GM20431 (cell line): Measurements from ENCODE around the gene FOXP1.

Experiments used
- in situ Hi-C: fragments of 300-500 bp; cut with MseI, MboI; formaldehyde crosslinking; loops from one replicate; pipeline ENCODE4 v1.15.0; 2020; ENCODE audit warnings: low sequenced_read_pairs; ENCODE audit not compliant: unreplicated experiment

Gene FOXP1

DNA sequence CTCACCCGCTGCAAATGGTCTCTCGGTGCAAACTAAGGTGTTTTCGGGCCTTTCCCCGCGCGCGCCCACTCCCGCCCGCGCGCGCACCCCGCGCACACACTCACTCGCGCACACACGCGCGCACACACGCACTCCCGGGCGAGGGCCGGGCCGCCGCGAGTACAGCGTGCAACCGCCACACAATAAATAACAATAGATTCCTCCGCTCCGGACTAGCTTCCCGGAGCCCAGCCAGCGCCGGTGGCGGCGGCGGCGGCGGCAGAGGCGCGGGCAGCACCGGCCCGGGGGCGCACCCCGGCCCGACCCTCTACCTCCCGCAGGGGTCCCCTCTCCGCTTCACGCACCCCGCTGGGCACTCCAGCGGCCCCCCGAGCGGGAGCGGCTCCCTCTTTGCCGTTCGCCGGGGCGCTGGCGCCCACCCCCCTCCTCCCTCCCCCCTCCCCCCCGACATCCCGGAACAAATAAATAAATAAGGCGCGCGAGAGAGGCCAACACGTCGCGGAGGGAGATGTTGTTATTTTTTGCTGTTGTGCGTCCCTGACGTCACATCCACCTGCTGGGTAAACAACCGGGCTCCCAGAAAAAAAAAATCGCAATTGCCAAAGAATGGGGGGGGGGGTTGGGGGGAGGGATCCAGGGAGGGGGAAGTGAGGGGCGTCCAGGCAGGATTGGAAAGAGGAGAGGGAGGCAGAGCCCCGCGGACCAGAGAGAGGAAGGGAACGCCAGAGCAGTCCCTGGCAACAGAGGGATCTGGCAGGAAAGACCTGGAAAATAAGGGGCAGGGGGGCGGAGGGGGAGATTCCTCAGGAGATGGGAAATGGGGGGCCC is at the start of gene FOXP1:
Gene FOXP1, minus strand, starts transcription at position 163 of the 828 bp plus-strand sequence. CDS start 385,347 bp downstream, outside the sequence.
- in situ Hi-C loops, result no loop called here

- in situ Hi-C loops, result loop anchor here (25.0 kb wide), 1 partner anchor 1092 kb away; no protein-coding TSS in a partner anchor
Observed at GRCh38 chr3:71629711-71630110, 46.2 kb upstream of the FOXP1 start.

DNA sequence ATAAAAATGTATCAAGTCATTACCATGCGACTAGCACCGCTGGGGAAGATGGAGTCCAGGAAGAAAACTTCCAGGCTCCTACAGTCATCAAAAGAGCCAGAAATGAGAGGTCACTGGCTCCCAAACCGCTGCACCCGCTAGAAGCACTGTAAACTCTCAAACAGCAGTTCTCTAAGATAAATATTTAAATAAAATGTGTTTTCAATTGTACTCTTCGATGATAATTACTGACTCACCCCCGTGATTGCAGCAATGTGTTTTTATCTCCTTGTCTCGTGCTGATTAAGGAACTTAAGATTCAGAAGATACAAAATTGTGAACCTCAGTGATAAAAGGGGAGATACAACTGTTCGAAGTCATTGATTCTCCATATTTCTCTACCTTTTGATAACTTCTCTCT is 45.8 kb upstream of the FOXP1 start:
- in situ Hi-C loops, result loop anchor here (25.0 kb wide), 1 partner anchor 1092 kb away; no protein-coding TSS in a partner anchor

- in situ Hi-C loops, result loop anchor here (25.0 kb wide), 1 partner anchor 1091 kb away; no protein-coding TSS in a partner anchor
Observed at GRCh38 chr3:71628522-71628921, 45.0 kb upstream of the FOXP1 start.

GRCh38 chr3:71625676-71626075 is 42.1 kb upstream of the FOXP1 start:
- in situ Hi-C loops, result loop anchor here (25.0 kb wide), 1 partner anchor 1088 kb away; no protein-coding TSS in a partner anchor

GRCh38 chr3:71621825-71622537 is 38.5 kb upstream of the FOXP1 start:
- in situ Hi-C loops, result no loop called here

GRCh38 chr3:71618538-71618937 is 35.0 kb upstream of the FOXP1 start:
- in situ Hi-C loops, result no loop called here

DNA sequence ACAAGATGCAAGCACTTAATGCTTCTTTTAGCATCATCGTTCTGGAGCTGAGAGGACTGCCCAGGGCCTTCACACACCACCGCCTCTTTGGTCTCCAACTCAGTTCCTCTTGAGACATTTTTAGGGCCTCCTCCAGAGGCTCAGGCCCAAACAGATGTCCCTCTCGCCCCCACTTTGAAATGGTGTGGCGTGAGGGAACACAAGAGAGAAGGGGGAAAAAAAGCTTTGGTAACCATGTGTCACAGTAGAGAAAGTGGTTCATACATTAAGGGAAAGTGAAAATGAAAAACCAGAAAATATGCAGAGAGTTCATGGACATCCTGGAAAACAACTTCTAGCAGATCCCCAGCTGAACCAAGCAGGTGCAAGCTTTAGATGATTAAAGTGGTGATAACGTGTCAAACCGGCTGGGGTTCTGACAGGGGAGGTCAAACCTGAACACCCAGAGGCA is 33.1 kb upstream of the FOXP1 start:
- in situ Hi-C loops, result no loop called here

DNA sequence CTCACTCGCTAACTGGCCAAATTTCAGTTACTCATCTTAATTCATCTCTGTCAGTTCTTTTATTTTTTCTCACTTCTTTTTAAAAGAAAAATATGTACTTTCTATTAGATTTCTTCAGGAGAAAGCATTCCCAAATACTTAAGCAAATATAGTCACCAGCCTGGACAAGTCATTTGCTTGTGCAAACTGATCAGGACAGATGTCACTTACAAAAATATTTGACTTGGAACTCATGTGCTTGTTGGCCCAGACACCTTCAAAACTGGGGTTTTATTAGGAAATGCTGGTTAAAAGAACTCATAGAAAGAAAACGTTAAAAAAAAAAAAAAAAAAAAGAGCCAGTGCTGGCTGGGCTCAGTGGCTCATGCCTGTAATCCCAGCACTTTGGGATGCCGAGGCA is 31.3 kb upstream of the FOXP1 start:
- in situ Hi-C loops, result no loop called here

DNA sequence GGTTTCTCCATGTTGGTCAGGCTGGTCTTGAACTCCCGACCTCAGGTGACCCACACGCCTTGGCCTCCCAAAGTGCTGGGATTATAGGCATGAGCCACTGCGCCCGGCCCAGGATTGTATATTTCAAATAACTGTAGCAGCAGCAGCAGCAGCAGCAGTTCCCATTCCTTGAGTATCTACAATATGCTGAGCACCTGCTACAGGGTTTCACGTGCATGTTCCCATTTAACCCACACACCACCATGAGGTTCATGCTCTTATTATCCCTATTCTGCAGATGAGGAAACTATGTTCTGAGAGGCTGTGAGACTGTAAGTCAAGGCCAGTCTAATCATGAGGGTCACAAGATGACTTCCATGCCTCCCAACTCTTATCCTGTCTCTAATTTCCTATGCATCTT is 30.9 kb upstream of the FOXP1 start:
- in situ Hi-C loops, result no loop called here

DNA sequence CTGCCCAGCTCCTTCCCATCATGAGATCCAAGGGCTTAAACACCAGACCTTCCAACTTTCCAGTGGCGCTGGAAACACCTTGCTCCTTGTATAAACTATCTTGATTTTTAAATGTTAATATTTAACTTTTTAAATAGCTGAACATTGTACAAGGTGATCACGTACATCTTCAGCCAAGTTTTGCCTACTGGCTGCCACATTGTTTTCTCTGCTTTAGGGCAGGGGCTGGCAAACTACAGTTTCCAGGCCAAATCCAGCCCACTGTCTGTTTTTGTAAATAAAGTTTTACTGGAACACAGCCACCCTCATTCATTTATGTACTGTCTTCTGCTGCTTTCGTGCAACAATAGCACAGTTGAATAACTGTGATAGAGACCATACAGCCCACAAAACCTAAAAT is 27.6 kb upstream of the FOXP1 start:
- in situ Hi-C loops, result no loop called here

DNA sequence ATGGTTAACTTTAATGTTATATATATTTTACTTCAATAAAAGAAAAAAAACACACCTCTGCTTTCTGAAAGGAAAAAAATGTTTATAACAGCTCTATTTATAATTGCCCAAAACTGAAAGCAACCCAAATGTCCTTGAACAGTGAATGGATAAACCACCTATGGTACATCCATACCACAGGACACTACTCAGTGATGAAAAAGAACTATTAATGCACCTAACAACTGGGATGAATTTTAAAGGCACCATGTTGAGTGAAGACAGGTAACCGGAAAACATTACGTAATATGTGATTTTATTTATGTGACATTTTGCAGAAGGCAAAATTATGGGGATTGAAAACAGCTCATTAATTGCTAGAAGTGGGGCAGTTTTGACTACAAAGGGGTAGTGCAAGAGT is 23.8 kb upstream of the FOXP1 start:
- in situ Hi-C loops, result no loop called here

- in situ Hi-C loops, result no loop called here
Observed at GRCh38 chr3:71606582-71606981, 23.1 kb upstream of the FOXP1 start.

GRCh38 chr3:71602256-71602655 is 18.7 kb upstream of the FOXP1 start:
- in situ Hi-C loops, result no loop called here

DNA sequence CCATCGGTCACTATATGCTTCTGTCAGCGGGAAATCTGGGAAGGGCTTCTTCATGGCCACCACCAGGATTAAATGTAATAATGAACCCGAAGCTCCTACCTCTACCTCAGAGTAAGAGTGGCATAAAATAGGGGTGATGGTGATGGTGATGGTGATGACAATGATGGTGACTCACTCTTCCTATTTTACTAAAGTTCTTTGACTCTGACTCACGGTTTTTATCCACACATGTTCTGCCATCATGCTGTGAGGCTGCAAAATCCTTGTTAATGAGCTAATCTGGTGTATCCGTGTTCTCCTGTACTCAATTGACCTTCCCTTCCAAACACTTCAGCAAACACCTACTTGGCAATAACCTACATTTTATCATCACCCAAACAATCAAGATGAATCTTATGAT is 18.3 kb upstream of the FOXP1 start:
- in situ Hi-C loops, result no loop called here

DNA sequence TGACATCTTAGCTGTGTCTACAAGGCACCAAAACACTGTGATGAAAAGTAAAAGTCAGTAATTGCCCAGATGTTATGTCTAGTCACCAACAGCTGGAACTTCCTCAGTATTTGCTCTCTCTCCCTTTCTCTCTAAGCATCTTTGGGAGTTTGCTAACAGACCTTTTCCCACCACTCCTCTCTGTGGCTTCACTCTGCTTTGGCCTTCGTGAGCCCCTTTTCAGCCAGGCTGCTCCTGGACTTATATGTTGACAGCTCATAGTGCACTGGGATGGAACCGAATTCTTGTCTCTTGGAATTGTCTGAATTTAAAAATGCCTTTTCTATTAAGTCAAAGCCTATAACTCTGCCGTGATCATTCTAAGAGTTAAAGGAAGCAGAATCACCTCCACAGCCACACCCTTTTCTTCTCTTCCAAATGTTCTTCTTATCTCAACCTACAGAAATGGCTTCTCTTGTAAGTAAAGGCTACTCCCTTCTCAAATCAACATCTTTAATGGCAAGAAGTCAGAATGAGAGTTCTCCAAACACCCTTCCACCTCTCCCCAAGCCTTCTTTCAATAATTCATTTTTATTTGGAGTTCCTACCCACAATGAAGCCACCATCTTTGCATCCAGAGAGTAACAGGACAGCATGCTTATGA is 17.2 kb upstream of the FOXP1 start:
- in situ Hi-C loops, result no loop called here

DNA sequence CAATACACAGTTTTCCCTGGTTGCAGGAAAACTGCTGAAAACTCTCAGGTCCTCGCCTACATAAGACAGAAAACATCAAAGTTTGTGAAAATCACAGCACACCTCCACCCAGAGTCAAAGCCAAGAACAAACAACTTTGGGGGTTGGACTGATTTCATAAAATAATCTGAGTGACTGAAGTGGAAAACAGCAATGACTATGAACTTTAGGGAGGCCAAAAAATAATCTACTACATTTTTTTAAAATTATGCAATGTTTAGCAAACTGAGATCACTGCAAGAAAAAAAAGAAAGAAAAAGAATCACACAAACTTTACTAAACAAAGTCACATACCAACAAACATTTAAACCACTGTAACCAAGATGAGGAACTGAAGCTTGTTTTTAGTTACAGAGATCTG is 15.9 kb upstream of the FOXP1 start:
- in situ Hi-C loops, result no loop called here

DNA sequence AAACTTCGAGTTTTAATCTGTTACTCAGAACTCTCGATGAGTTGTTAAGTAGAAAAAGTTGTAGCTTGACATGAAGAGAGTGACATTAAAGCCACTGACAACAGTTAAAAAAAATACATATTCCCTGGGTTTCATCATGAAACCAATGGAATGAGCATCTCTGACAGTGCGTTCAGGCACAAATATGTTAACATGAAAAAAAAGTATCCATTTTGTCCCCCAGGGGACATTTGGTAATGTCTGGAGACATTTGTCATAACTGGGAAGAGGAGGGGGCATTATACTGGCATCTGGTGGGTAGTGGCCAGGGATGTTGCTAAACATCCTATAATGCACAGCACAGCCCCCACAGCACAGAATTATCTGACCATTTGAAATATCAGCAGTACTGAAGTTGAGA is 14.8 kb upstream of the FOXP1 start:
- in situ Hi-C loops, result no loop called here

DNA sequence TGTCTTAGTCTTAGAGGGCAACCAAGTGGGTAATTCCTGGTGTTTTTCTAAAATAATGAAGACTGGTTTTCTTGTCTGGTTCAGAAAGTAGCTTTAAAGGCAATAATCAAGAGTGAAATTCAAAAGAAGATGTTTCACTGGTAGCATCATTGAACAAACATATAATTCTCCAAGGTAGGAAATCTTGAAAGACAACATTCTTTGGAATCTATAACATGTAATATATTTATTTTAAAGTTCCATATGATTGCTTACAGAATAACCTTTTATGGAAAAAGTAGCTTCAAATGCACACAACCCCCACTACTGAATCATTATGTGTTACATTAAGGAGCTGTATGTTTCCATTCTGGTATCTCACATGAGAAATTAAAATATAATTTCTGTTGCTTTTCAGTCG is 13.8 kb upstream of the FOXP1 start:
- in situ Hi-C loops, result no loop called here

DNA sequence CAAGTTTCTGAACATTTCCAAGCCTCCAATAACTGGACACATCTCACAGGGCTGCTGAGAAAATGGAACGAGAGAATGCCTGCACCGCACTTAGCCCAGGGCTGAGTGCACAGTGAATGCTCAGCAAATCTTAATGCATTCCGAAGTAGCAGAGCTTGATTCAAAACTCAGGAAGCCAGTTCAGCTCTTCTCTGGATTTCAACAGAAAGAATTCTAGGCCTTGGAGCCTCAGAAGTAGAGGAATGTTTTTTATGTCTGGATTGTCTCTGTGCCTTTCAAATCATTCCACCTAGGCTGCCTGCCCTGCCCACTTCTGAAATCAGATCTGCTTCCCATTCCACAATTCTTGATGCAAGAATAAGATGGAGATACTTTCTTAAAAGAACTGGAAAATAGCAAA is 9.6 kb upstream of the FOXP1 start:
- in situ Hi-C loops, result no loop called here

- in situ Hi-C loops, result no loop called here
Observed at GRCh38 chr3:71591101-71591500, 7.6 kb upstream of the FOXP1 start.
